Esophagus (tissue), 2 donors: ENCODE data around the gene PIM2. TPM values are rescaled to one million over a fixed set of nuclear protein-coding genes. Genes with fewer than 3 reads are reported as not detected.

Source experiments
- H3K27ac ChIP-seq, 2 donors: one replicate each; pipeline ENCODE4 v1.5.1; 2013; ENCODE audit warnings: low read depth in 2 of 2, mild to moderate bottlenecking in 2 of 2, inconsistent platforms in 1 of 2, low read length in 1 of 2, moderate library complexity in 1 of 2
- H3K27me3 ChIP-seq, 2 donors: one replicate each; pipeline ENCODE4 v1.6.1; 2013; ENCODE audit warnings: low read length in 2 of 2, control low read depth in 1 of 2, mild to moderate bottlenecking in 1 of 2; ENCODE audit not compliant: insufficient read depth in 2 of 2, control insufficient read depth in 1 of 2
- H3K36me3 ChIP-seq, 2 donors: one replicate each; pipeline ENCODE4 v1.6.1; 2013; ENCODE audit warnings: low read length in 1 of 2; ENCODE audit not compliant: control insufficient read depth in 2 of 2, insufficient read depth in 2 of 2
- H3K4me1 ChIP-seq, 2 donors: one replicate each; pipeline ENCODE4 v1.6.1; 2013; ENCODE audit warnings: low read length in 1 of 2; ENCODE audit not compliant: control insufficient read depth in 2 of 2, insufficient read depth in 2 of 2
- H3K4me3 ChIP-seq, 2 donors: one replicate each; pipeline ENCODE4 v1.5.1; 2013; ENCODE audit warnings: low read length in 2 of 2, mild to moderate bottlenecking in 2 of 2, low read depth in 1 of 2, moderate library complexity in 1 of 2
- H3K9me3 ChIP-seq, 2 donors: one replicate each; pipeline ENCODE4 v1.6.1; 2013; ENCODE audit warnings: mild to moderate bottlenecking in 2 of 2, low read depth in 1 of 2, low read length in 1 of 2, moderate library complexity in 1 of 2; ENCODE audit not compliant: control insufficient read depth in 2 of 2, insufficient read depth in 1 of 2
- WGBS, 2 donors: extraction: QIAGEN DNeasy Blood & Tissue Kit; methylation state at CpG; one replicate each; pipeline ENCODE4 v1.1.7; 2013; 5-methylcytosine and 5-hydroxymethylcytosine counted together
- polyA plus RNA-seq, 2 donors: library from polyadenylated mRNA; stranded (reverse); fragments of 200-250 nt; gene quantifications; one replicate each; pipeline ENCODE4 v1.2.3, GENCODE V29; 2013
- donor health status: healthy with polysubstance abuse.
- donor health status: Bipolar disorder and iron deficiency.

Gene PIM2
- polyA plus RNA-seq, 2 donors, result 2.6 to 3.7 TPM

DNA sequence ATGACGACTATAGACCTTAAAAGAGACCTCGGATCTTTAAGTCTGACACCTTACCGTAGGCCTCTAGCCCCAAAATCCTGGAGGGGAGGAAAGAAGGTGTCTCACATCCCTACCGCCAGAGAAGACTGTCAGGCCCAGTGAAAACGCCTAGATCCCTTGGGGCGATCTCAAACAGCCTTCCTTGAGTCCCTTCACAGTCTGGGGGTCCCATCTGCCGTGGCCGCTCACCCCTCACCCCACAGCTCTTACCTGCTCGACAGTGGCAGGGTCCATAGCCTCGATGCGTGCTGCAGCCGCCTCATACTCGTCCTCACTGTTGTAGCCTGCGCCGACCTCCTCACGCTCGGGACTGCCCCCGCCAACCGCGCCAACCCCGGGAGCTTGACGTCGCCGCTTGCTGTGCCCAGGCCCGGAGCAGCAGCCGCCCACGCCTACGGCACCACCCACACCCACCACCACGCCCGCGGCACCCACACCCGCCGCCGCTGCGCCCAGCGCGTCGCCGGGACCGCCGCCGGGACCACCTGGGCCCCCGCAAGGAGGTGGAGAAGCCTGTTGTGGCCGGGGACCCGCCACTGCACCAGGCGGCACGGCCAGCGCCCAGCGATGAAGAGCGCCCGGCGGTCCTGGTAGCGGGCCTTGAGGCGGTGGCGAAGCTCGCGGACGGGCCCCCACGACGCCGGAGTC is 38.0 kb upstream of the PIM2 start:
- H3K4me1 ChIP-seq, result peaks cover 0 to 13% of the 10 kb centered on the region in 2 donors
- no peaks in the 10 kb centered on the region for H3K9me3 ChIP-seq
- no peaks in the 10 kb centered on the region for H3K27me3 ChIP-seq
- H3K36me3 ChIP-seq, result peaks cover 0 to 7% of the 10 kb centered on the region in 2 donors
- H3K4me3 ChIP-seq, result peak overlapping the region; percentile 42 to 86
- peak overlapping the region; percentile 90 to 95 for H3K27ac ChIP-seq
- WGBS, 2 donors, result 1 to 30% methylated on average over 54 to 61 of the region's 61 CpGs

GRCh38 chrX:48948589-48948988 is 29.8 kb upstream of the PIM2 start:
- Histone ChIP-seq H3K27ac (no peak overlapping the region), H3K9me3 (no peaks in the 10 kb centered on the region), H3K4me3 (no peak overlapping the region), H3K4me1 (peaks cover 0 to 5% of the 10 kb centered on the region in 2 donors), H3K27me3 (no peaks in the 10 kb centered on the region), H3K36me3 (no peaks in the 10 kb centered on the region)
- WGBS, 2 donors, result 95 to 96% methylated on average over 1 of the region's 1 CpG

DNA sequence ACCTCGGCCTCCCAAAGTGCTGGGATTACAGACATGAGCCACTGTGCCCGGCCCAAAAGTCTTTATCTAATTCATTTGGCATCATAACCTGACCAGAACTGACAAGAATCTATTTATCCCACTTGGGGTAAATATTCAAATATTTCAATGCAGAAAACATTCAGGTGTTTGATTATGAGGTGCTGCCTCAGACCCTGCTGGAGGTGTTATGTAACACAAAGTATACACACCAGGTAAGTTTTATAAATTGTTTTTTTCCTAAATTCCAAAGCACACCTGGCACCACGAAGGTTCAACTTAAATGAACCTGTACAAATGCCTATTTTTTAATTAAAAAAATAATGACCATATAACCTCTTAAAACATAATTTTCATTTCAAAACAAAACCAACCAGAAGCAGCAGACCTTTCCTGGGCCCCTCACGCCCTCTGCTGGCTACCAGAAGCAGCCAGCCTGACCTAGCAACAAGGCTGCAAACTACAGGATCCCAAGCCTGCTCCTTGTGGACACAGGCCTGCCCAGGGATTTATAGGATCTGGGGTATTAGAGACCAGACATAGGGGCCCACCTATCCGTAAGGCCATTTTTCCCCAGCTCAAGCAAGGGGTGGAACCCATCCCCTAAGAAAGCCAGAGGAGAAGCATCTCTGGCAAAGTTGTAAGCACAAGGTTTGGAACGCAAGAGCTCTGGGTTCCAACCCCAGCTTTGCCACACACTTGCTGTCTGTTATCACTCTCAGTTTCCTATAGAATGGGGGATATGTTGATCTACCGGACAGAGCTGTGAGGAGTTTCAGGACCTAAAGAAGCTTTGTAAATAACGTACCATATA is 26.9 kb upstream of the PIM2 start:
- Histone ChIP-seq H3K9me3 (no peaks in the 10 kb centered on the region), H3K36me3 (peaks cover 0 to 3% of the 10 kb centered on the region in 2 donors), H3K4me3 (no peak overlapping the region), H3K27me3 (no peaks in the 10 kb centered on the region), H3K4me1 (no peaks in the 10 kb centered on the region), H3K27ac (no peak overlapping the region)
- 53 to 55% methylated on average over 8 of the region's 8 CpGs for WGBS, 2 donors

DNA sequence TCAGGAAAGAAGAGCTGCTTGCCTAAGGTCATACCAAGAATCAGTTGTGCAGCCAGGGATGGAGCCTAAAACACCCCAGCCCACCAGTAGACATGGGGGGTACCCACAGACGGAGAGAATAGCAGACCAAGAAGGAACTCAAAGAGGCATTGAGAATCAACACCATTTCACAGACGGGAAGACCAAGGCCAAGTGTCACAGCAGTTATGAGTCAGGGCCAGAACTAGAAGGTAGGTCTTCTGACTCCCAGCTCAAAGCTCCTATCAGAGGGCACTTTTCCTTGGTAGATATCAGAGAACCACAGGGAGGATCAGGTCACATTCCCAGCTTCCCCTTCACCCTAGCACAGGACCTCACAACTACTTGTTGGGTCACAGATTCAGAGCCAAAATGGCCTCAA is 24.1 kb upstream of the PIM2 start:
- no peak overlapping the region for H3K27ac ChIP-seq
- H3K9me3 ChIP-seq, result no peaks in the 10 kb centered on the region
- no peaks in the 10 kb centered on the region for H3K27me3 ChIP-seq
- H3K4me1 ChIP-seq, result no peaks in the 10 kb centered on the region
- H3K4me3 ChIP-seq, result no peak overlapping the region
- H3K36me3 ChIP-seq, result peaks cover 0 to 3% of the 10 kb centered on the region in 2 donors
- WGBS, 2 donors, result 68 to 72% methylated on average over 2 of the region's 2 CpGs

DNA sequence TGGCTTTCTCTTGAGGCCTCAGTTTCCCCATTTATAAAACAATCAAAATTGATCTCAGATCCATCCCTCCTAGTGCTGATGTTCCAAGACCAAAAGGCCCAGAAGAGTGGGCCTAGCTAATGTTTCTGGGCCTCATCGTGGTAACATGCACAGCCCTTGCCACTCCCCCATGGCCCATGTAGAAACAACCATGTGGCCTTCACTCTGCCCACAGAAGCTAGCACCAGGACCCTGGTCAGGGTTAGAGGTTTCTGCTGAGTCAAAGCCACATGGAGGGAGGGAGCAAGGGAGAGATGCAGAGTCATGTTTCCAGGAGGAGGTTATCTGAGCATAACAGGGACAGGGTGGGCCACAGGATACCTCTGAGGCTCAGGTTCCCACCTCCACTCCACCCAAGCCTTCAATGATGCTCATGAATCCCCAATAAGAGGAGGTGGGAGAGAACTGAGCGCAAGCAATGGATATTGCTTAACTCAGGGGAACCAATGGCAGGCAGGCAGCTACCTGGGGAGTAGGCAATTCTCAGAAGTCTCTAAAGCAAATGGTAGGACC is 21.7 kb upstream of the PIM2 start:
- no peak overlapping the region for H3K4me3 ChIP-seq
- H3K36me3 ChIP-seq, result peaks cover 0 to 3% of the 10 kb centered on the region in 2 donors
- WGBS, 2 donors, result 79 to 83% methylated on average over 2 of the region's 2 CpGs
- H3K9me3 ChIP-seq, result no peaks in the 10 kb centered on the region
- H3K4me1 ChIP-seq, result no peaks in the 10 kb centered on the region
- no peak overlapping the region for H3K27ac ChIP-seq
- H3K27me3 ChIP-seq, result no peaks in the 10 kb centered on the region

- H3K4me1 ChIP-seq, result no peaks in the 10 kb centered on the region
- H3K9me3 ChIP-seq, result no peaks in the 10 kb centered on the region
- H3K27me3 ChIP-seq, result no peaks in the 10 kb centered on the region
- no peak overlapping the region for H3K27ac ChIP-seq
- no peak overlapping the region for H3K4me3 ChIP-seq
- 59 to 74% methylated on average over 3 of the region's 3 CpGs for WGBS, 2 donors
- H3K36me3 ChIP-seq, result peaks cover 0 to 3% of the 10 kb centered on the region in 2 donors
Measured at GRCh38 chrX:48939524-48940228, 20.9 kb upstream of the PIM2 start.

DNA sequence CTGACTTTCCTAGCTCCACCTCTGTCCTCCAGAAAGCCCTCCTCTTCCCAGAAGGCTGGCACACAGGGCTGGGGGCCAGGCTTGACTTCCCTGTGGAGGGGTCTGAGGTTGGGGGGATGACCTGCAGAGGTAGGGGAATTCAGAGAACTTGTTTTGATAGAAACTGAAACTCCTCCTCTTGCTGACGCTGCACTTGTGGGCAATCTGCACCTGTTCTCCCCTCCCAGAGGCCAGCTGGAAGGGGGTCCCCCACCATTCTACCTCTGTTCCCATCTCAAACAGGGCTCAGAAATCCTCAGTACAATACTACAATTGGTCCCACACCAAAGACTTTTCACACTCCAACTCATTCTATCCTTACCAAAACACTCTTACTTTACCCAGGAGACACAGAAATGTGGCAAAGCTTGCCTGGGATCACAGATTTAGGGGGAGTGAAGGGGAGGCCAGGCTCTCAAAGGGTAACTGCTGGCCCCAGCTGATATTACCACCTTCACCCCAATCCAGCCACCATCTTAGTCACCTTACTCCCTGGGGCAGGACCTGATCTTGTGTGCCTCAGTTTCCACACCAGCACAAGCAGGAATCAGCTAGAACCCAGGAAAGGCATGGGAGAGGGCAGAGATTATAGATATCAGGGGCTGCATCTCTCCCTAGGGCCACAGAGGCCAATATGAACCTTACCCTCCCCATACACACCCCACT is 20.0 kb upstream of the PIM2 start:
- H3K27ac ChIP-seq, result no peak overlapping the region
- H3K27me3 ChIP-seq, result no peaks in the 10 kb centered on the region
- no peaks in the 10 kb centered on the region for H3K9me3 ChIP-seq
- H3K4me1 ChIP-seq, result no peaks in the 10 kb centered on the region
- no peak overlapping the region for H3K4me3 ChIP-seq
- H3K36me3 ChIP-seq, result peaks cover 0 to 7% of the 10 kb centered on the region in 2 donors
- 50 to 88% methylated on average over 1 of the region's 1 CpG for WGBS, 2 donors

- Histone ChIP-seq H3K4me3 (no peak overlapping the region), H3K9me3 (no peaks in the 10 kb centered on the region), H3K27ac (peak overlapping the region; percentile 39 to 45), H3K36me3 (peaks cover 0 to 5% of the 10 kb centered on the region in 2 donors), H3K27me3 (no peaks in the 10 kb centered on the region), H3K4me1 (no peaks in the 10 kb centered on the region)
- 37 to 45% methylated on average over 9 of the region's 9 CpGs for WGBS, 2 donors
Measured at GRCh38 chrX:48937054-48937907, 18.5 kb upstream of the PIM2 start.
